Upper lobe of right lung (tissue), 1 donor: ENCODE results near the gene IL19. TPM values are rescaled to one million over a fixed set of nuclear protein-coding genes. Genes with fewer than 3 reads are reported as not detected.
A peak's percentile ranks its signal among the peaks of the same experiment; 100 is the strongest.

Source experiments
- ATAC-seq: fragments of 200-7000 bp; cut with Tn5 transposase; one replicate; pipeline ENCODE4 v1.9.1; 2020; ENCODE audit warnings: mild to moderate bottlenecking, moderate library complexity
- DNase-seq: peaks from one replicate; pipeline ENCODE4 v3.0.0-alpha.2; 2020
- H3K27ac ChIP-seq: fragments of 200-600 bp; one replicate; pipeline ENCODE4 v1.8.0; 2022
- H3K27me3 ChIP-seq: fragments of 200-600 bp; one replicate; pipeline ENCODE4 v1.8.0; 2022; ENCODE audit warnings: mild to moderate bottlenecking
- H3K36me3 ChIP-seq: fragments of 200-600 bp; one replicate; pipeline ENCODE4 v1.8.0; 2022
- H3K4me1 ChIP-seq: fragments of 200-600 bp; one replicate; pipeline ENCODE4 v1.8.0; 2022
- H3K4me3 ChIP-seq: fragments of 200-600 bp; one replicate; pipeline ENCODE4 v1.8.0; 2022; ENCODE audit warnings: mild to moderate bottlenecking
- H3K9me3 ChIP-seq: fragments of 200-600 bp; one replicate; pipeline ENCODE4 v1.8.0; 2022
- intact Hi-C: fragments of 100-400 bp; cut with DNase I; formaldehyde crosslinking; loops from one replicate; pipeline ENCODE4 v1.11.0; 2022
- total RNA-seq: library from RNA; stranded (reverse); fragmentation: NEBNext Ultra II Directional; extraction: Animal tissue kit (Norgen Biotek cat#: 25700); gene quantifications from one replicate; pipeline ENCODE4 v1.2.1, GENCODE V29; 2021
- TF ChIP-seq, protein P1 (sequence below): fragments of 200-600 bp; IDR thresholded peaks from one replicate; pipeline ENCODE4 v1.8.0; 2022; ENCODE audit warnings: antibody characterized with exemption
- donor health status: DM: no; HTN: yes; CAD: no; lungs with severe emphysema.

The IL19 gene
- total RNA-seq, 1 donor from 2014 or later = not detected

DNA sequence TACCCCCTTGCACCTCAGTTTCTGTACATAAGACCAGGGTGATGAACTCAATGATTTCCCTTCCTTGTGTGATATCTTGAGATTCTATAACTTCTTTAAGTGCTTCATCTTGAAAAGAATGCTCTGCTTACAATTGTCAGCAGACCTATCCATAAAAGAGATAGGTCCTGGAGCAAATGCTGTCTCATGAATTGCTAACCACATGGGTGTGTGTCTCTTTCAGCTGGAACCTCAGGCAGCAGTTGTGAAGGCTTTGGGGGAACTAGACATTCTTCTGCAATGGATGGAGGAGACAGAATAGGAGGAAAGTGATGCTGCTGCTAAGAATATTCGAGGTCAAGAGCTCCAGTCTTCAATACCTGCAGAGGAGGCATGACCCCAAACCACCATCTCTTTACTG lies 97.7 kb downstream of the IL19 start:
- intact Hi-C loops = no loop called here
- TF ChIP-seq, protein P1, sequence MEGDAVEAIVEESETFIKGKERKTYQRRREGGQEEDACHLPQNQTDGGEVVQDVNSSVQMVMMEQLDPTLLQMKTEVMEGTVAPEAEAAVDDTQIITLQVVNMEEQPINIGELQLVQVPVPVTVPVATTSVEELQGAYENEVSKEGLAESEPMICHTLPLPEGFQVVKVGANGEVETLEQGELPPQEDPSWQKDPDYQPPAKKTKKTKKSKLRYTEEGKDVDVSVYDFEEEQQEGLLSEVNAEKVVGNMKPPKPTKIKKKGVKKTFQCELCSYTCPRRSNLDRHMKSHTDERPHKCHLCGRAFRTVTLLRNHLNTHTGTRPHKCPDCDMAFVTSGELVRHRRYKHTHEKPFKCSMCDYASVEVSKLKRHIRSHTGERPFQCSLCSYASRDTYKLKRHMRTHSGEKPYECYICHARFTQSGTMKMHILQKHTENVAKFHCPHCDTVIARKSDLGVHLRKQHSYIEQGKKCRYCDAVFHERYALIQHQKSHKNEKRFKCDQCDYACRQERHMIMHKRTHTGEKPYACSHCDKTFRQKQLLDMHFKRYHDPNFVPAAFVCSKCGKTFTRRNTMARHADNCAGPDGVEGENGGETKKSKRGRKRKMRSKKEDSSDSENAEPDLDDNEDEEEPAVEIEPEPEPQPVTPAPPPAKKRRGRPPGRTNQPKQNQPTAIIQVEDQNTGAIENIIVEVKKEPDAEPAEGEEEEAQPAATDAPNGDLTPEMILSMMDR = no peak
- ATAC-seq (no peak), DNase-seq (no peak)
- Histone ChIP-seq H3K4me1 (peaks cover 8% of the 10 kb centered on the region), H3K27ac (no peak overlapping the region), H3K4me3 (no peak overlapping the region), H3K36me3 (no peaks in the 10 kb centered on the region), H3K27me3 (no peaks in the 10 kb centered on the region), H3K9me3 (no peaks in the 10 kb centered on the region)

DNA sequence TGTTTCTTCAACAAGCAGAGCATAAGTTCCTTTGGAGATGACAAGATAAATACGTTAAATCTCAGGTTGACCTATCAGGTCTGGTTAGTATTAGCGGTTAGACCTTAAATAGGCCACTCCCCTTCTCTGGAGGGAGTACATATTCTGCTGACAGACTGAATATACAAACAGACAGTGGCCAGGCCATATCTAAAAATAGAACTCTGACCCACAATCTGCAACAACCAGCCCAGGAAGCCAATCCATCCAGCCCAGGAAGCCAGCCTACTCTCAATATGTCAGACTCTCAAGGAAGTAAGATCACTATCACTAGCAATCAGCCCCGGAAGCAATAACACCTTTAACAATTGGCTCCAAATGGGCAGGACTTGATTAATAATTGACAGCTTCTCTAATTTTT lies 101.6 kb downstream of the IL19 start:
- Histone ChIP-seq H3K27ac (no peak overlapping the region), H3K36me3 (no peaks in the 10 kb centered on the region), H3K4me1 (no peaks in the 10 kb centered on the region), H3K4me3 (no peak overlapping the region), H3K9me3 (no peaks in the 10 kb centered on the region), H3K27me3 (no peaks in the 10 kb centered on the region)
- no peak for ATAC-seq
- intact Hi-C loops = no loop called here
- DNase-seq = no peak
- TF ChIP-seq, protein P1 = no peak

DNA sequence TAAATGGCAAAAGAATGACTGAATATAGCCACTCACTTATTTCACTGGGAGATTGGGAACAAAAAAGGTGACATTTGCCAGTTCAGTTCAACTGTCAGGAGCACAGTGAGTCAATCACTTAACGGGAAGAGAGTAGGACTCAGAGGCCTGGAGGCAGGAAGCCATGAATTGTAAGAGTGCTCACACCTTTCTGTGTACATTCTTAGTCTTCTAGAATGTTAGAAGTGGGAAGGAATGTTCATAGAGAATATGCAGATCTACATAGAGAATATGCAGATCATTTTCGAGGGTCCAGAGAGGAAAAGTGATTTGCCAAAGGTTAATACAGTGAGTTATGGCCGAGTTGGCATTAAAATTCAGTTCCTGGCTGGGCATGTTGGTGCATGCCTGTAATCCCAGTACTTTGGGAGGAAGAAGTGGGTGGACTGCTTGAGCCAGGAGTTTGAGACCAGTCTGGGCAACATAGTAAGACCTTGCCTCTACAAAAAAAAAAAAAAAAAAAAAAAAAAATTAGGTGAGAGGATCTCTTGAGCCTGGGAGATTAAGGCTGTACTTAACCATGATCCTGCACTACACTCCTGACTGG lies 103.1 kb downstream of the IL19 start:
- ATAC-seq (peak; percentile 83), DNase-seq (no peak)
- intact Hi-C loops = no loop called here
- Histone ChIP-seq H3K9me3 (peaks cover 9% of the 10 kb centered on the region), H3K27ac (no peak overlapping the region), H3K4me1 (no peaks in the 10 kb centered on the region), H3K27me3 (no peaks in the 10 kb centered on the region), H3K36me3 (no peaks in the 10 kb centered on the region), H3K4me3 (no peak overlapping the region)
- TF ChIP-seq, protein P1 = no peak

DNA sequence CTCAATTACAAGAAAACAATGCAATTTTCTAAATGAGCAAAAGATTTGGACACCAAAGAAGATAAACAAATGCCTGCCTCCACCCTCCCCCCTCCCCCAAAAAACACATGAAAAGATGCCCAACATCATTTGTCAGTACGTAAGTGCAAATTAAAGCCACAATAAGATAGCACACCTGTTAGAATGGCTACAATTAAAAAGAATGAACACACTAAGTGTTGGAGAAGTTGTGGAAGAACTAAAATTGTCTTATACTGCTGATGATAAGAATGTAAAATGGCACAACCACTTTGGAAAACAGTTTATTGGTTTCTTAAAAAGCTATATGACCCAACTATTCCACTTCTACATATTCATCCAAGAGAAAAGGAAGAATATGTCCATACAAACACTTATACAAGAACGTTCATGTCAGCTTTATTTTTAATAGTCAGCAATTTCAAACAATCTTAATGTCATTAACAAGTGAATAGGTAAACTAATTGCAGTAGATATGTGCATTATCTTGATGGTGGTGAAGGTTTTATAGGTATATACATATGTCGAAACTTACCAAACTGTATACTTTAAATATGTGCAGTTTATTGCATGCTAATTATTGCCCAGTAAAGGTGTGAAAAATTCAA lies 105.3 kb downstream of the IL19 start:
- ATAC-seq = no peak
- Histone ChIP-seq H3K4me3 (no peak overlapping the region), H3K9me3 (peaks cover 9% of the 10 kb centered on the region), H3K4me1 (no peaks in the 10 kb centered on the region), H3K27ac (no peak overlapping the region), H3K27me3 (no peaks in the 10 kb centered on the region), H3K36me3 (no peaks in the 10 kb centered on the region)
- no peak for DNase-seq
- intact Hi-C loops = no loop called here
- TF ChIP-seq, protein P1 = no peak

DNA sequence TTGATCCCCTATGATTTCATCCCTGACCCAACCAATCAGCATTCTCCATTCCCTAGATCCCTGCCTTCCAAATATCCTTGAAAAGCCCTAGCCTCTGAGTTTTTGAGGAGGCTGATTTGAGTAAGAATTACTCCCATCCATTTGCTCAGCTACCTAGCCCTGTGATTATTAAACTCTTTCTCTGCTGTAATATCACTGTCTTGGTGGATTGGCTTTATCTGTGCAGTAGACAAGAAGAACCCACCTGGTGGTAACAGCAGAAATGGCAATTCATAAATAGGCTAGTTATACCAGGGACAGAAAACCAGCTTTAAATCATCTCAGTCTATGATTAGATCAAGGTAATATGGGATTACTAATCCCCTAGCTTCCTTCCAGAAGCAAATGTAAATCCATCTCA lies 107.9 kb downstream of the IL19 start:
- no peak overlapping the region for H3K27ac ChIP-seq
- intact Hi-C loops = no loop called here
- H3K4me3 ChIP-seq = no peak overlapping the region
- no peaks in the 10 kb centered on the region for H3K4me1 ChIP-seq
- peaks cover 9% of the 10 kb centered on the region for H3K9me3 ChIP-seq
- DNase-seq (no peak), ATAC-seq (no peak)
- H3K36me3 ChIP-seq = no peaks in the 10 kb centered on the region
- TF ChIP-seq, protein P1 = no peak
- H3K27me3 ChIP-seq = no peaks in the 10 kb centered on the region
